MCF 10A (cell line): ENCODE results near the gene WDR54. TPM values are rescaled to one million over a fixed set of nuclear protein-coding genes. Genes with fewer than 3 reads are reported as not detected.

Source experiments
- BruUV-seq: library from RNA; stranded (reverse); fragments of 400-500 nt; replicated peaks from 2 replicates; lab custom pipeline; 2021; lab: Mats Ljungman, UMichigan
- CTCF ChIA-PET: fragments of 300-600 bp; sonication (Branson Sonifier 250); formaldehyde crosslinking; extraction: SDS; loops from one replicate; lab custom pipeline; 2021; ENCODE audit warnings: antibody characterized with exemption, inconsistent platforms; lab: Yijun Ruan, JAX
- POLR2A ChIA-PET: fragments of 300-600, 350-650 bp; sonication (Branson Sonifier 250); formaldehyde crosslinking; extraction: SDS; loops from one replicate; lab custom pipeline; 2020; ENCODE audit warnings: antibody characterized with exemption, inconsistent platforms; lab: Yijun Ruan, JAX
- DNase-seq: peaks from one replicate; pipeline ENCODE4 v3.0.0-alpha.2; 2018; ENCODE audit not compliant: unreplicated experiment
- H3K27ac Mint-ChIP-seq: one replicate; pipeline ENCODE4 v1.8.0; 2022; ENCODE audit warnings: mild to moderate bottlenecking, low read depth, mixed read lengths; ENCODE audit not compliant: unreplicated experiment
- H3K27me3 Mint-ChIP-seq: one replicate; pipeline ENCODE4 v1.8.0; 2022; ENCODE audit warnings: mixed read lengths; ENCODE audit not compliant: insufficient read depth, unreplicated experiment
- H3K36me3 Mint-ChIP-seq: one replicate; pipeline ENCODE4 v1.8.0; 2022; ENCODE audit warnings: mild to moderate bottlenecking, moderate library complexity, mixed read lengths; ENCODE audit not compliant: insufficient read depth, unreplicated experiment
- H3K4me1 Mint-ChIP-seq: one replicate; pipeline ENCODE4 v1.8.0; 2022; ENCODE audit warnings: mixed read lengths; ENCODE audit not compliant: insufficient read depth, unreplicated experiment
- H3K4me3 Mint-ChIP-seq: one replicate; pipeline ENCODE4 v1.8.0; 2022; ENCODE audit warnings: mild to moderate bottlenecking, moderate library complexity, mixed read lengths; ENCODE audit not compliant: unreplicated experiment
- H3K9me3 Mint-ChIP-seq: one replicate; pipeline ENCODE4 v1.8.0; 2022; ENCODE audit warnings: mixed read lengths; ENCODE audit not compliant: unreplicated experiment
- CTCF ChIP-seq: fragments of 200-600 bp; IDR thresholded peaks from one replicate; pipeline ENCODE4 v1.8.0; 2022; ENCODE audit warnings: antibody characterized with exemption, mild to moderate bottlenecking; ENCODE audit not compliant: unreplicated experiment
- intact Hi-C: fragments of 100-400 bp; cut with micrococcal nuclease; formaldehyde crosslinking; loops from 2 replicates; pipeline ENCODE4 v1.14.1; 2022
- total RNA-seq: library from RNA; stranded (reverse); gene quantifications from 2 replicates; pipeline ENCODE4 v1.2.3, GENCODE V29; 2022

WDR54 gene
- total RNA-seq, 1 experiment from 2014 or later: 19.9 TPM

DNA sequence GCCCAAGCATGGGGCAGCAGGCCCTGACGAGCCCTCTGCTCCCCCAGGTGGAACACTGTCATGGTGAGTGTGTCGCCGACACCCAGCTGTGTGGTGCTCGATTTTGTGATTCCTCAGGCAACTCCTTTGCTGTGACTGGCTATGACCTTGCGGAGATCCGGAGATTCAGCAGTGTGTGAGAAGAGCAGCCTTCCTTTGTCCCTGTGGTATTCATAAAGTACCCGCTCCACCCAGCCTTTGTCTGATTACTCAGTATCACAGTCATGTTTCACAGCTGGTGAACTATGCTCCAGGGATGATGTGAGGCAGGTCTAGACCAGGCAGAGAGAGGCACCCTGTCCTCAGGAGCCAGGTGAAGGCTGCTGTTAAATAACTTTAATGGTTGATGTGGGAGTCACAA, 4.0 kb downstream of the WDR54 start:
- POLR2A ChIA-PET: interaction anchor here (0.6 to 4.8 kb wide), 5 partner anchors 11 to 39 kb away, joined by 3 to 38 read pairs (median 7); partner anchors contain the start of genes INO80B and RTKN
- Mint-ChIP-seq H3K27ac (peak overlapping the region; percentile 1), H3K9me3 (no peaks in the 10 kb centered on the region), H3K36me3 (peaks cover 72% of the 10 kb centered on the region), H3K4me3 (no peak overlapping the region), H3K4me1 (peaks cover 28% of the 10 kb centered on the region), H3K27me3 (no peaks in the 10 kb centered on the region)
- no peak for TF ChIP-seq CTCF
- no TSS peak for BruUV-seq
- CTCF ChIA-PET: no interaction called here
- intact Hi-C loops: no loop called here
- DNase-seq: no peak

DNA sequence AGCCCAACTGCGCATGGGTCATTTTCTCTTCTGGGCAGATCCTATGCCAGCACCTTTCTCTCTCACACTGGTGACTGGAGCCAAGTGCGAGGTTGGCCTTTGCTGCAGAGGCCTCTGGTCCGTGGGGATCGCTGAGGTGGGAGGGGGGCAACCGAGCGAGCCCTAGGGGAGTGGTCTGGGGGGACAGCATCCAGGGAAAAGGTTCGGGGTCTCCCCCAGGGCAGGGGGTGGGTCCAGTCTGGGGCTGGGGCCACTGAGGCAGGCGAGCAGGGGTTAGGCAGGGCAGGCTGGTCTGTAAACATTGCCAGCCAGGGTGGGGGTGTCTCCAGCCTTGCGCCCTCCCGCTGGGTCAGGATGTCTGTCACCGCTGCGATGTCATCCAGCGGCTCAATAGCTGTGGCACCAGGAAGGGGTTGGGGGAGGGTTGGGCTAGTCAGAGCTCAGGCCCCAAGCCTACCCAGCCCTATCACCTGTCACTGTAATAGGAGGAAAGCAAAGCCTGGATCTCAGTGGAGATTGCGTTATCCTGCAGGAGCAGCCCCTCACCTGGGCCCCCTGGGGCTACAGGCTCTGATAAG, 4.7 kb downstream of the WDR54 start:
- no peak for DNase-seq
- intact Hi-C loops: no loop called here
- ChIA-PET CTCF (interaction anchor here (0.7 to 1.5 kb wide), 2 partner anchors 14 to 31 kb away, joined by 3 read pairs; no protein-coding TSS in a partner anchor), POLR2A (interaction anchor here (0.6 to 4.8 kb wide), 4 partner anchors 12 to 38 kb away, joined by 3 to 38 read pairs (median 5); partner anchors contain the start of gene RTKN)
- TF ChIP-seq CTCF: no peak
- H3K36me3 Mint-ChIP-seq: peaks cover 72% of the 10 kb centered on the region
- peaks cover 22% of the 10 kb centered on the region for H3K4me1 Mint-ChIP-seq
- H3K27ac Mint-ChIP-seq: no peak overlapping the region
- no peak overlapping the region for H3K4me3 Mint-ChIP-seq
- no peaks in the 10 kb centered on the region for H3K9me3 Mint-ChIP-seq
- no peaks in the 10 kb centered on the region for H3K27me3 Mint-ChIP-seq
- BruUV-seq: no TSS peak

- no peak overlapping the region for H3K27ac Mint-ChIP-seq
- POLR2A ChIA-PET: interaction anchor here (4.8 kb wide), 1 partner anchor 12 kb away, joined by 38 read pairs; the partner anchor contains the start of gene RTKN
Observed at GRCh38 chr2:74427551-74427950, 6.0 kb downstream of the WDR54 start.

More at GRCh38 chr2:74427551-74427950, 6.0 kb downstream of the WDR54 start:
- Mint-ChIP-seq H3K4me1 (peaks cover 12% of the 10 kb centered on the region), H3K36me3 (peaks cover 82% of the 10 kb centered on the region), H3K27me3 (no peaks in the 10 kb centered on the region), H3K4me3 (no peak overlapping the region), H3K9me3 (no peaks in the 10 kb centered on the region)
- DNase-seq: no peak
- no peak for TF ChIP-seq CTCF
- no TSS peak for BruUV-seq
- intact Hi-C loops: no loop called here
- CTCF ChIA-PET: interaction anchor here (1.5 kb wide), 1 partner anchor 13 kb away, joined by 3 read pairs; no protein-coding TSS in a partner anchor
